ENCODE measurements around the gene ZKSCAN4. TPM values are rescaled to one million over a fixed set of nuclear protein-coding genes. Genes with fewer than 3 reads are reported as not detected.

Gene ZKSCAN4
- total RNA-seq, 2 donors from 2014 or later = 2.7 to 5.8 TPM

- H3K27ac ChIP-seq = no peak overlapping the region
- no peaks in the 10 kb centered on the region for H3K4me1 ChIP-seq (replicated peaks)
- intact Hi-C loops (cut with DNase I) = no loop called here
- TF ChIP-seq POLR2A (IDR thresholded peaks at IDR 0.05) = no peak
- TF ChIP-seq POLR2AphosphoS5 (IDR thresholded peaks at IDR 0.05) = no peak
- TF ChIP-seq CTCF (IDR thresholded peaks at IDR 0.05) = no peak
- DNase-seq (ENCODE audit: low spot score) = no peak
- no peaks in the 10 kb centered on the region for H3K27me3 ChIP-seq (replicated peaks; ENCODE audit: insufficient read depth)
- no peaks in the 10 kb centered on the region for H3K9me3 ChIP-seq
- H3K36me3 ChIP-seq = no peaks in the 10 kb centered on the region
- WGBS = 98% methylated on average over 2 of the region's 2 CpGs
- H3K4me3 ChIP-seq = no peak overlapping the region
Measured at GRCh38 chr6:28282926-28283325, 30.9 kb upstream of the ZKSCAN4 start.

GRCh38 chr6:28281288-28282064 is 29.4 kb upstream of the ZKSCAN4 start, which contains the start of gene PGBD1:
Gene PGBD1, plus strand, starts transcription at chr6:28281572. Its CDS starts 2,242 bp downstream, at chr6:28283814.
- DNase-seq (ENCODE audit: low spot score) = peak; percentile 39
- peak within 1 kb of the TSS; percentile 39 to 54 for H3K4me3 ChIP-seq
- no peaks in the 10 kb centered on the region for H3K4me1 ChIP-seq (replicated peaks)
- peak within 1 kb of the TSS; percentile 18 to 43 for H3K27ac ChIP-seq
- H3K27me3 ChIP-seq (replicated peaks; ENCODE audit: insufficient read depth) = no peaks in the 10 kb centered on the region
- TF ChIP-seq POLR2AphosphoS5 (IDR thresholded peaks at IDR 0.05) (no peak), POLR2A (IDR thresholded peaks at IDR 0.05) (no peak), CTCF (IDR thresholded peaks at IDR 0.05) (no peak)
- H3K9me3 ChIP-seq = no peaks in the 10 kb centered on the region
- intact Hi-C loops (cut with DNase I) = no loop called here
- H3K36me3 ChIP-seq = no peaks in the 10 kb centered on the region
- under 1% methylated on average over 50 of the region's 50 CpGs for WGBS

GRCh38 chr6:28280595-28281287 is 28.7 kb upstream of the ZKSCAN4 start:
- Histone ChIP-seq H3K27ac (peak overlapping the region in 1 of 2 donors; percentile 43), H3K4me3 (peak overlapping the region; percentile 39 to 54), H3K9me3 (no peaks in the 10 kb centered on the region), H3K4me1 (replicated peaks) (no peaks in the 10 kb centered on the region), H3K36me3 (no peaks in the 10 kb centered on the region), H3K27me3 (replicated peaks; ENCODE audit: insufficient read depth) (no peaks in the 10 kb centered on the region)
- TF ChIP-seq POLR2A (IDR thresholded peaks at IDR 0.05) (no peak), CTCF (IDR thresholded peaks at IDR 0.05) (no peak), POLR2AphosphoS5 (IDR thresholded peaks at IDR 0.05) (no peak)
- no peak for DNase-seq (ENCODE audit: low spot score)
- intact Hi-C loops (cut with DNase I) = no loop called here
- 34% methylated on average over 3 of the region's 3 CpGs for WGBS

GRCh38 chr6:28277746-28278145 is 25.7 kb upstream of the ZKSCAN4 start:
- 75% methylated on average over 3 of the region's 3 CpGs for WGBS
- intact Hi-C loops (cut with DNase I) = no loop called here
- Histone ChIP-seq H3K36me3 (peaks cover 0 to 8% of the 10 kb centered on the region in 2 donors), H3K4me3 (no peak overlapping the region), H3K27ac (no peak overlapping the region), H3K9me3 (no peaks in the 10 kb centered on the region), H3K27me3 (replicated peaks; ENCODE audit: insufficient read depth) (no peaks in the 10 kb centered on the region), H3K4me1 (replicated peaks) (no peaks in the 10 kb centered on the region)
- DNase-seq (ENCODE audit: low spot score) = no peak
- TF ChIP-seq CTCF (IDR thresholded peaks at IDR 0.05) (no peak), POLR2AphosphoS5 (IDR thresholded peaks at IDR 0.05) (no peak), POLR2A (IDR thresholded peaks at IDR 0.05) (no peak)
